ENCODE measurements around the gene SRRM2. TPM values are rescaled to one million over a fixed set of nuclear protein-coding genes. Genes with fewer than 3 reads are reported as not detected.
A peak's percentile ranks its signal among the peaks of the same experiment; 100 is the strongest.

The SRRM2 gene
- total and polyA plus RNA-seq, 9 of the 15 experiments (the other 6 are each of a cell fraction or from before 2014, with no cell fraction given) = 26.7 to 563 (median 81.1) TPM

DNA sequence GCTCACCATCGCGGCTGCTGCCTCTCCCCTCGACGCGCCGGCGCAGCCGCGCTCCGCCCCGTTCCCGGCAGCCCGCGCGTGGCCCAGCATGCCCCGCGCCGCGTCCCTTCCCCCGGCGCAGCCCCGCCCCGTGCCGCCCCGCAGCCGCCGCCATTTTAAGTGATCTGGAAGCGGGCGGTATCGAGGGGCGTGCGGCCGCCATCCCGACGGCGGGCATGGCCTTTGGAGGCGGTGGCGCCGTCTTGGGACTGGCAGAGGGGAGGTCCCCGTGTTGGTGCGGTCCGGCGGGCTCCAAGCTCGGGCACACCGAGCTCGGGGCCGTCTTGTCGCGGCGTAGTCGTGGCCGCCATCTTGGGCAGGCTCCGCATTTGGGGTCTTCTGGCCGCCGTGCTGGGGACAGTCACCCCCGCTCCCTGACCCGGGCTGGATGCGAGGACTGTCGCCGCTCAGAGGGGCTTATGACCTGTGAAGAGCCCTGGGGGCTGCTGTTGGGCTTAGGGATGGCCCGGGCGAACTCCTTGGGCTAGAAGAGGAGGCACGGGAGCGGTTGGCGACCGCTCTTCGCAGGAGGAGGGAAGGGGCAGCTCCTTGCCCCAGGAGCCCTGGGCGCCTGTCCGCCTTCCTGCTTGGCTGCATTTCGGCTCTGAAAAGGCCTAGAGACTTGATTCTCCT lies 24.9 kb downstream of the SRRM2 start, which contains the start of gene ELOB (continued):
- TF ChIP-seq, protein P1, sequence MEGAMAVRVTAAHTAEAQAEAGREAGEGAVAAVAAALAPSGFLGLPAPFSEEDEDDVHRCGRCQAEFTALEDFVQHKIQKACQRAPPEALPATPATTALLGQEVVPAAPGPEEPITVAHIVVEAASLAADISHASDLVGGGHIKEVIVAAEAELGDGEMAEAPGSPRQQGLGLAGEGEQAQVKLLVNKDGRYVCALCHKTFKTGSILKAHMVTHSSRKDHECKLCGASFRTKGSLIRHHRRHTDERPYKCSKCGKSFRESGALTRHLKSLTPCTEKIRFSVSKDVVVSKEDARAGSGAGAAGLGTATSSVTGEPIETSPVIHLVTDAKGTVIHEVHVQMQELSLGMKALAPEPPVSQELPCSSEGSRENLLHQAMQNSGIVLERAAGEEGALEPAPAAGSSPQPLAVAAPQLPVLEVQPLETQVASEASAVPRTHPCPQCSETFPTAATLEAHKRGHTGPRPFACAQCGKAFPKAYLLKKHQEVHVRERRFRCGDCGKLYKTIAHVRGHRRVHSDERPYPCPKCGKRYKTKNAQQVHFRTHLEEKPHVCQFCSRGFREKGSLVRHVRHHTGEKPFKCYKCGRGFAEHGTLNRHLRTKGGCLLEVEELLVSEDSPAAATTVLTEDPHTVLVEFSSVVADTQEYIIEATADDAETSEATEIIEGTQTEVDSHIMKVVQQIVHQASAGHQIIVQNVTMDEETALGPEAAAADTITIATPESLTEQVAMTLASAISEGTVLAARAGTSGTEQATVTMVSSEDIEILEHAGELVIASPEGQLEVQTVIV (CRISPR knock-in tag; IDR thresholded peaks at IDR 0.05; ENCODE audit: borderline replicate concordance) = no peak
- TF ChIP-seq SIN3A (IDR thresholded peaks at IDR 0.05; ENCODE audit: borderline replicate concordance in 2 of 2, control insufficient read depth in 1 of 2, low read depth in 2 of 2, low read length in 2 of 2) = 0 out of 4 replicates have a peak, but pooled peaks of 1 of the 2 experiments have one; percentile 16
- no peak for TF ChIP-seq ZNF174 (CRISPR knock-in tag; IDR thresholded peaks at IDR 0.05)
- TF ChIP-seq SMAD3 (CRISPR knock-in tag; conservative IDR thresholded peaks at IDR 0.05) = peak; percentile 59; the same call in 1 of the 2 replicates
- no peak for TF ChIP-seq BCL6 (CRISPR knock-in tag; IDR thresholded peaks at IDR 0.05)
- TF ChIP-seq PTRF (tag; IDR thresholded peaks at IDR 0.05) = no peak
- TF ChIP-seq, protein P2, sequence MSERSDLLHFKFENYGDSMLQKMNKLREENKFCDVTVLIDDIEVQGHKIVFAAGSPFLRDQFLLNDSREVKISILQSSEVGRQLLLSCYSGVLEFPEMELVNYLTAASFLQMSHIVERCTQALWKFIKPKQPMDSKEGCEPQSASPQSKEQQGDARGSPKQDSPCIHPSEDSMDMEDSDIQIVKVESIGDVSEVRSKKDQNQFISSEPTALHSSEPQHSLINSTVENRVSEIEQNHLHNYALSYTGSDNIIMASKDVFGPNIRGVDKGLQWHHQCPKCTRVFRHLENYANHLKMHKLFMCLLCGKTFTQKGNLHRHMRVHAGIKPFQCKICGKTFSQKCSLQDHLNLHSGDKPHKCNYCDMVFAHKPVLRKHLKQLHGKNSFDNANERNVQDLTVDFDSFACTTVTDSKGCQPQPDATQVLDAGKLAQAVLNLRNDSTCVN (CRISPR knock-in tag; IDR thresholded peaks at IDR 0.05) = 0 out of 2 replicates have a peak, but pooled peaks have one; percentile 43
- TF ChIP-seq LCOR (CRISPR knock-in tag; IDR thresholded peaks at IDR 0.05) = peak; percentile 71; the same call in 1 of the 2 replicates
- no peak for TF ChIP-seq NR2C2 (CRISPR knock-in tag; IDR thresholded peaks at IDR 0.05)
- peak; percentile 78 for TF ChIP-seq NR2C2 (tag; IDR thresholded peaks at IDR 0.05)
- TF ChIP-seq, protein P3, sequence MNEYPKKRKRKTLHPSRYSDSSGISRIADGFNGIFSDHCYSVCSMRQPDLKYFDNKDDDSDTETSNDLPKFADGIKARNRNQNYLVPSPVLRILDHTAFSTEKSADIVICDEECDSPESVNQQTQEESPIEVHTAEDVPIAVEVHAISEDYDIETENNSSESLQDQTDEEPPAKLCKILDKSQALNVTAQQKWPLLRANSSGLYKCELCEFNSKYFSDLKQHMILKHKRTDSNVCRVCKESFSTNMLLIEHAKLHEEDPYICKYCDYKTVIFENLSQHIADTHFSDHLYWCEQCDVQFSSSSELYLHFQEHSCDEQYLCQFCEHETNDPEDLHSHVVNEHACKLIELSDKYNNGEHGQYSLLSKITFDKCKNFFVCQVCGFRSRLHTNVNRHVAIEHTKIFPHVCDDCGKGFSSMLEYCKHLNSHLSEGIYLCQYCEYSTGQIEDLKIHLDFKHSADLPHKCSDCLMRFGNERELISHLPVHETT (CRISPR knock-in tag; conservative IDR thresholded peaks at IDR 0.05 in 1 of 2, IDR thresholded peaks at IDR 0.05 in 1 of 2) = peak in 1 of 2 experiments; percentile 93; a peak in 2 of 4 replicates
- TF ChIP-seq FOS (IDR thresholded peaks at IDR 0.05; ENCODE audit: extremely low read depth, insufficient read length) = no peak
- TF ChIP-seq KLF10 (CRISPR knock-in tag; IDR thresholded peaks at IDR 0.05) = no peak
- TF ChIP-seq RBM34 (IDR thresholded peaks at IDR 0.05; ENCODE audit: borderline replicate concordance, insufficient read depth, low read length) = no peak
- peak; percentile 75 for TF ChIP-seq SMAD1 (IDR thresholded peaks at IDR 0.05; ENCODE audit: low read depth, low read length, partially characterized antibody)
